Globus pallidus (tissue), 1 donor: ENCODE results near the gene PRSS27.
"Not testable (repeated sequence)": the region's sequence is repeated elsewhere in the genome, so short reads cannot be mapped to it uniquely, and the experiment has no call there.

Experiments
- DNase-seq: peaks from one replicate; pipeline ENCODE4 v3.0.0-alpha.2; 2015; ENCODE audit warnings: low spot score

Gene PRSS27

GRCh38 chr16:2692948-2693651 is 26.9 kb downstream of the PRSS27 start:
- peak; percentile 89 for DNase-seq

GRCh38 chr16:2692251-2692947 is 27.6 kb downstream of the PRSS27 start:
- peak; percentile 93 for DNase-seq

GRCh38 chr16:2691491-2692248 is 28.4 kb downstream of the PRSS27 start:
- peak; percentile 37 for DNase-seq

- DNase-seq, result no peak
These were observed 29.2 kb downstream of the PRSS27 start for GRCh38 chr16:2690852-2691251.

GRCh38 chr16:2689968-2690801 is 29.8 kb downstream of the PRSS27 start:
- DNase-seq, result peak; percentile 16

- not testable (repeated sequence) for DNase-seq
These were observed 30.6 kb downstream of the PRSS27 start for GRCh38 chr16:2689422-2689821.

GRCh38 chr16:2687531-2688308 is 32.3 kb downstream of the PRSS27 start:
- no peak for DNase-seq

- DNase-seq, result peak; percentile 47
These were observed 33.0 kb downstream of the PRSS27 start for GRCh38 chr16:2686912-2687507.

GRCh38 chr16:2686075-2686474 is 33.9 kb downstream of the PRSS27 start:
- DNase-seq, result not testable (repeated sequence)

GRCh38 chr16:2683041-2683440 is 37.0 kb downstream of the PRSS27 start:
- not testable (repeated sequence) for DNase-seq

- DNase-seq, result peak; percentile 96
These were observed 37.6 kb downstream of the PRSS27 start, which contains the start of gene KCTD5 for GRCh38 chr16:2682209-2683021. Gene KCTD5, plus strand, starts transcription at chr16:2682523. Its CDS starts 26 bp downstream, at chr16:2682549.

- not testable (repeated sequence) for DNase-seq
These were observed 39.7 kb downstream of the PRSS27 start for GRCh38 chr16:2680360-2680759.

GRCh38 chr16:2679902-2680301 is 40.1 kb downstream of the PRSS27 start:
- not testable (repeated sequence) for DNase-seq

- DNase-seq, result not testable (repeated sequence)
These were observed 41.6 kb downstream of the PRSS27 start for GRCh38 chr16:2678206-2678965.

GRCh38 chr16:2676937-2677336 is 43.1 kb downstream of the PRSS27 start:
- not testable (repeated sequence) for DNase-seq

GRCh38 chr16:2675714-2676113 is 44.3 kb downstream of the PRSS27 start:
- no peak for DNase-seq

GRCh38 chr16:2675021-2675420 is 45.0 kb downstream of the PRSS27 start:
- DNase-seq, result no peak

- peak; percentile 96 for DNase-seq
These were observed 46.7 kb downstream of the PRSS27 start for GRCh38 chr16:2673066-2673999.
